GM23338 (cell line): ENCODE results near the gene RRP8. TPM values are rescaled to one million over a fixed set of nuclear protein-coding genes. Genes with fewer than 3 reads are reported as not detected.

ENCODE experiments used
- ATAC-seq: fragments of 200-7000 bp; cut with Tn5 transposase; 3 replicates; pipeline ENCODE4 v1.9.1; 2020
- DNase-seq: peaks from one replicate; pipeline ENCODE4 v3.0.0-alpha.2; 2015; ENCODE audit warnings: low spot score
- H2AFZ ChIP-seq: fragments of 200-600 bp; sonication (generic); 2 replicates; pipeline ENCODE4 v1.8.0; 2016; ENCODE audit warnings: antibody characterized with exemption, mild to moderate bottlenecking, moderate library complexity
- H3F3A ChIP-seq: fragments of 200-600 bp; sonication (generic); replicated peaks from 2 replicates; pipeline ENCODE4 v1.8.0; 2017; ENCODE audit warnings: antibody characterized with exemption, mixed run types, low read depth
- H3K27ac ChIP-seq: fragments of 200-600 bp; sonication (generic); 2 replicates; pipeline ENCODE4 v1.6.1; 2016; ENCODE audit warnings: low read depth
- H3K27me3 ChIP-seq: fragments of 200-600 bp; sonication (generic); 2 replicates; pipeline ENCODE4 v1.8.0; 2016; ENCODE audit warnings: mild to moderate bottlenecking, mixed run types, moderate library complexity; ENCODE audit not compliant: insufficient read depth
- H3K36me3 ChIP-seq: fragments of 200-600 bp; sonication (generic); 2 replicates; pipeline ENCODE4 v1.8.0; 2016; ENCODE audit warnings: mild to moderate bottlenecking; ENCODE audit not compliant: insufficient read depth
- H3K4me1 ChIP-seq: fragments of 200-600 bp; sonication (generic); 2 replicates; pipeline ENCODE4 v1.8.0; 2016; ENCODE audit warnings: mild to moderate bottlenecking, moderate library complexity; ENCODE audit not compliant: insufficient read depth
- H3K4me2 ChIP-seq: fragments of 200-600 bp; sonication (generic); 2 replicates; pipeline ENCODE4 v1.7.1; 2017; ENCODE audit warnings: mixed run types
- H3K4me3 ChIP-seq: fragments of 200-600 bp; sonication (generic); 2 replicates; pipeline ENCODE4 v1.6.1; 2016; ENCODE audit warnings: mixed run types
- H3K79me2 ChIP-seq: fragments of 200-600 bp; sonication (generic); replicated peaks from 2 replicates; pipeline ENCODE4 v1.8.0; 2017; ENCODE audit warnings: mild to moderate bottlenecking; ENCODE audit not compliant: insufficient read depth
- H3K9me2 ChIP-seq: fragments of 200-600 bp; sonication (generic); 2 replicates; pipeline ENCODE4 v1.8.0; 2017; ENCODE audit not compliant: insufficient read depth
- H4K20me1 ChIP-seq: fragments of 200-600 bp; sonication (generic); replicated peaks from 2 replicates; pipeline ENCODE4 v1.8.0; 2017; ENCODE audit warnings: mild to moderate bottlenecking; ENCODE audit not compliant: insufficient read depth
- H3K27ac Mint-ChIP-seq: 2 replicates; pipeline ENCODE4 v1.8.0; 2020; ENCODE audit warnings: inconsistent platforms, mild to moderate bottlenecking, moderate library complexity, mixed read lengths
- H3K27me3 Mint-ChIP-seq: 3 replicates; pipeline ENCODE4 v1.8.0; 2022; ENCODE audit warnings: low read depth, mild to moderate bottlenecking, moderate library complexity, mixed read lengths, inconsistent platforms; ENCODE audit not compliant: insufficient read depth, poor library complexity
- H3K36me3 Mint-ChIP-seq: 3 replicates; pipeline ENCODE4 v1.8.0; 2021; ENCODE audit warnings: low read depth, mild to moderate bottlenecking, inconsistent platforms, moderate library complexity, mixed read lengths
- H3K4me1 Mint-ChIP-seq: 3 replicates; pipeline ENCODE4 v1.8.0; 2020; ENCODE audit warnings: mild to moderate bottlenecking, inconsistent platforms, mixed read lengths
- H3K4me3 Mint-ChIP-seq: 3 replicates; pipeline ENCODE4 v1.8.0; 2021; ENCODE audit warnings: moderate library complexity, mild to moderate bottlenecking, inconsistent platforms, mixed read lengths
- H3K9me3 Mint-ChIP-seq: 3 replicates; pipeline ENCODE4 v1.8.0; 2020; ENCODE audit warnings: moderate library complexity, mild to moderate bottlenecking, inconsistent platforms, mixed read lengths
- CREB1 ChIP-seq: fragments of 250-450 bp; sonication (Bioruptor Pico); IDR thresholded peaks from 2 replicates; pipeline ENCODE4 v1.5.0; 2020; ENCODE audit warnings: low read depth, mild to moderate bottlenecking, moderate library complexity
- CTCF ChIP-seq, 2 experiments: fragments of 200-600 bp in 1 of 2; sonication (generic) in 1 of 2; conservative IDR thresholded peaks; 2 replicates each; pipeline versions ENCODE4 v1.5.1 to v1.6.1; 2016 to 2017; ENCODE audit warnings: antibody characterized with exemption in 2 of 2, low read depth in 2 of 2, mild to moderate bottlenecking in 2 of 2, moderate library complexity in 1 of 2
- ETS1 ChIP-seq: IDR thresholded peaks from 2 replicates; pipeline ENCODE4 v1.6.1; 2016; ENCODE audit warnings: antibody characterized with exemption
- EZH2 ChIP-seq: fragments of 200-600 bp; sonication (generic); IDR thresholded peaks from one replicate; pipeline ENCODE4 v1.8.0; 2017; ENCODE audit warnings: antibody characterized with exemption, mild to moderate bottlenecking, low read depth; ENCODE audit not compliant: unreplicated experiment
- EZH2phosphoT487 ChIP-seq: fragments of 200-600 bp; sonication (generic); IDR thresholded peaks from one replicate; pipeline ENCODE4 v1.8.1; 2018; ENCODE audit warnings: antibody characterized with exemption; ENCODE audit not compliant: unreplicated experiment
- JUNB ChIP-seq: IDR thresholded peaks from one replicate; pipeline ENCODE4 v1.6.1; 2016; ENCODE audit warnings: antibody characterized with exemption; ENCODE audit not compliant: unreplicated experiment
- NANOG ChIP-seq: IDR thresholded peaks from 2 replicates; pipeline ENCODE4 v1.6.1; 2016; ENCODE audit warnings: antibody characterized with exemption, borderline replicate concordance
- POLR2AphosphoS5 ChIP-seq: IDR thresholded peaks from 2 replicates; pipeline ENCODE4 v1.6.1; 2016; ENCODE audit warnings: antibody characterized with exemption, low read depth
- REST ChIP-seq: IDR thresholded peaks from one replicate; pipeline ENCODE4 v1.6.1; 2018; ENCODE audit warnings: antibody characterized with exemption; ENCODE audit not compliant: unreplicated experiment
- STAT1 ChIP-seq: IDR thresholded peaks from one replicate; pipeline ENCODE4 v1.6.1; 2016; ENCODE audit warnings: antibody characterized with exemption; ENCODE audit not compliant: unreplicated experiment
- ZNF114 ChIP-seq: fragments of 250-450 bp; sonication (Bioruptor Pico); IDR thresholded peaks from 2 replicates; pipeline ENCODE4 v1.5.0; 2020; ENCODE audit warnings: mild to moderate bottlenecking, moderate library complexity
- ZNF331 ChIP-seq: fragments of 250-450 bp; sonication (Bioruptor Pico); IDR thresholded peaks from 2 replicates; pipeline ENCODE4 v1.5.0; 2020; ENCODE audit warnings: low read depth, mild to moderate bottlenecking, moderate library complexity
- ZNF462 ChIP-seq: fragments of 250-450 bp; sonication (Bioruptor Pico); IDR thresholded peaks from 2 replicates; pipeline ENCODE4 v1.5.0; 2020; ENCODE audit warnings: mild to moderate bottlenecking, moderate library complexity
- polyA plus RNA-seq: library from polyadenylated mRNA; unstranded; fragments of >200 nt; fragmentation: Nextera tagmentation; extraction: Ambion mirVana; gene quantifications from 2 replicates; pipeline ENCODE4 v1.2.1, GENCODE V29; 2016
- total RNA-seq: library from RNA; depleted of rRNA; stranded (reverse); fragments of >200 nt; shearing (Covaris generic); gene quantifications from 2 replicates; pipeline ENCODE4 v1.2.3, GENCODE V29; 2014

The RRP8 gene
- total and polyA plus RNA-seq, 2 experiments from 2014 or later, result 7.4 to 13.7 TPM

DNA sequence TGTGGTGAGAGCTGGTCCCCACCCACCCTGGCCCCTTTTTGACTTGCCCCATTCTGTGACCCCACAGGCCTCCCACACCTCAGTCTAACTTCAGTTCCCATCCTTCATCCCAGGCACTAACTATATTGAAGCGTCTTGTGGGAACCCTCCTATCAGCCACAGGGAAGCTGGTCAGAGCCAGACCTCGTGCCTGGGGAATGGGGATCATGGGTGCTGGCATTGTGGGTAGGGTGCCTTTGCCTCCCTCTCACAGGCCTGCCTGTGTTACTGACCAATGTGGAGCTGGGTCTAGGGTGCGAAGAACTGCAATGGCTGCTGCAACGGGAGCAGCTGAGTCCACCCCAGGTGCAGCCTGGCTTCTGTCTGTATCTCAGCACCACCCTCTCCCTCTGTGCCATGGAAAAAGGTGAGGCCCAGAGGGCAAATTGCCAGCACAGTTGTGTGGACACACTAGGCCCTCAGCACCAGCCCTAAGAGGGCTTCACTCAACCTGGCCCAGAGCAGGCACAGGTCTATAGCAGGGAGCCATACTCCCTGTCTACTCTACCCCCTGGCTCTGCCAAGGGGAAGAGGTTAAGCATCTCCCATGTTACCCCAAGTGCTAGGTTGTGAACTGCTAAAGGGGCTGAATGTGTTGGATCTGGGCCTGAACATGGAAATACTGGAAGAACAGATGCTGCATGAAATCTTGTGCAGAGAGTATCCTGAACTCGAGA is 37.3 kb downstream of the RRP8 start:
- H3K27ac ChIP-seq, result no peak overlapping the region
- Mint-ChIP-seq H3K27ac (peak overlapping the region; percentile 36; the same call in 1 of the 2 replicates), H3K36me3 (peaks cover 3% of the 10 kb centered on the region; the same call in 1 of the 3 replicates), H3K4me3 (no peak overlapping the region), H3K9me3 (no peaks in the 10 kb centered on the region), H3K4me1 (peaks cover 33% of the 10 kb centered on the region), H3K27me3 (peaks cover 13% of the 10 kb centered on the region)
- no peaks in the 10 kb centered on the region for H4K20me1 ChIP-seq
- ATAC-seq (no peak), DNase-seq (no peak)
- H3K4me2 ChIP-seq, result no peak overlapping the region
- no peaks in the 10 kb centered on the region for H3F3A ChIP-seq
- H3K9me2 ChIP-seq, result no peaks in the 10 kb centered on the region
- no peak overlapping the region for H2AFZ ChIP-seq
- H3K27me3 ChIP-seq, result peaks cover 10% of the 10 kb centered on the region; the same call in 1 of the 2 replicates
- H3K4me3 ChIP-seq, result no peak overlapping the region
- TF ChIP-seq CREB1, result no peak
- no peak for TF ChIP-seq NANOG
- TF ChIP-seq EZH2, result no peak
- TF ChIP-seq JUNB, result no peak
- no peak for TF ChIP-seq POLR2AphosphoS5
- TF ChIP-seq STAT1, result no peak
- no peak for TF ChIP-seq CTCF (conservative IDR thresholded peaks at IDR 0.05; ENCODE audit: low read depth in 2 of 2)
- TF ChIP-seq ZNF331 (CRISPR knock-in tag), result no peak
- no peak for TF ChIP-seq ZNF114 (CRISPR knock-in tag)
- no peak for TF ChIP-seq ETS1
- TF ChIP-seq REST, result no peak
- TF ChIP-seq ZNF462 (CRISPR knock-in tag), result no peak
- no peak for TF ChIP-seq EZH2phosphoT487
- H3K4me1 ChIP-seq, result peaks cover 6% of the 10 kb centered on the region; the same call in 1 of the 2 replicates
- H3K36me3 ChIP-seq, result no peaks in the 10 kb centered on the region
- H3K79me2 ChIP-seq, result no peaks in the 10 kb centered on the region
